ENCODE measurements around the gene NLGN2.
A peak's percentile ranks its signal among the peaks of the same experiment; 100 is the strongest.

Gene NLGN2

GRCh38 chr17:7437950-7438614 is 30.4 kb downstream of the NLGN2 start:
- peak; percentile 49 to 69 for DNase-seq (ENCODE audit: low read depth in 2 of 2)

- DNase-seq (ENCODE audit: low read depth in 2 of 2), result no peak
These were observed 31.2 kb downstream of the NLGN2 start for GRCh38 chr17:7438656-7439460.

- DNase-seq (ENCODE audit: low read depth in 2 of 2), result no peak
These were observed 31.9 kb downstream of the NLGN2 start, which contains the start of gene FGF11 for GRCh38 chr17:7439462-7440112. FGF11 (plus strand) TSS chr17:7439512; CDS start chr17:7439621, 109 bp downstream.

- no peak for DNase-seq (ENCODE audit: low read depth in 2 of 2)
These were observed 32.6 kb downstream of the NLGN2 start for GRCh38 chr17:7440113-7440833.

- DNase-seq (ENCODE audit: low read depth in 2 of 2), result no peak
These were observed 33.2 kb downstream of the NLGN2 start for GRCh38 chr17:7440834-7441195.

- DNase-seq (ENCODE audit: low read depth in 2 of 2), result no peak
These were observed 33.6 kb downstream of the NLGN2 start for GRCh38 chr17:7441266-7441665.

GRCh38 chr17:7442142-7442541 is 34.5 kb downstream of the NLGN2 start:
- DNase-seq (ENCODE audit: low read depth in 2 of 2), result no peak

- DNase-seq (ENCODE audit: low read depth in 2 of 2), result no peak
These were observed 36.1 kb downstream of the NLGN2 start for GRCh38 chr17:7443499-7444485.

- no peak for DNase-seq (ENCODE audit: low read depth in 2 of 2)
These were observed 37.3 kb downstream of the NLGN2 start, which contains the start of gene CHRNB1 for GRCh38 chr17:7444682-7445618. CHRNB1 (plus strand) TSS chr17:7445061; CDS start chr17:7445128, 67 bp downstream.

GRCh38 chr17:7445619-7445968 is 37.9 kb downstream of the NLGN2 start:
- no peak for DNase-seq (ENCODE audit: low read depth in 2 of 2)

GRCh38 chr17:7448461-7448860 is 40.8 kb downstream of the NLGN2 start:
- DNase-seq (ENCODE audit: low read depth in 2 of 2), result no peak

GRCh38 chr17:7459961-7460545 is 52.4 kb downstream of the NLGN2 start:
- no peak for DNase-seq (ENCODE audit: low read depth in 2 of 2)

GRCh38 chr17:7460850-7461660 is 53.4 kb downstream of the NLGN2 start:
- DNase-seq (ENCODE audit: low read depth in 2 of 2), result no peak

- no peak for DNase-seq (ENCODE audit: low read depth in 2 of 2)
These were observed 55.1 kb downstream of the NLGN2 start for GRCh38 chr17:7462474-7463371.

GRCh38 chr17:7463372-7463846 is 55.8 kb downstream of the NLGN2 start:
- no peak for DNase-seq (ENCODE audit: low read depth in 2 of 2)

- DNase-seq (ENCODE audit: low read depth in 2 of 2), result no peak
These were observed 56.4 kb downstream of the NLGN2 start for GRCh38 chr17:7464081-7464480.

- no peak for DNase-seq (ENCODE audit: low read depth in 2 of 2)
These were observed 58.1 kb downstream of the NLGN2 start for GRCh38 chr17:7465597-7466275.
